Renal cortex interstitium (tissue), 11 donors: ENCODE results near the gene SH3RF3. TPM values are rescaled to one million over a fixed set of nuclear protein-coding genes. Genes with fewer than 3 reads are reported as not detected.

Source experiments
- DNase-seq, 11 donors: peaks; one replicate each; pipeline ENCODE4 v3.0.0-alpha.2; 2013; ENCODE audit warnings: low read depth in 9 of 11, low spot score in 4 of 11; ENCODE audit errors: extremely low read depth in 1 of 11
- polyA plus RNA-seq, 3 donors: library from polyadenylated mRNA; unstranded; fragments of 120-200 nt; gene quantifications; one replicate each; pipeline ENCODE4 v1.2.1, GENCODE V29; 2013; ENCODE audit not compliant: insufficient read length in 3 of 3

Gene SH3RF3
- polyA plus RNA-seq, 3 donors = 4.2 to 5.8 (median 5.2) TPM

DNA sequence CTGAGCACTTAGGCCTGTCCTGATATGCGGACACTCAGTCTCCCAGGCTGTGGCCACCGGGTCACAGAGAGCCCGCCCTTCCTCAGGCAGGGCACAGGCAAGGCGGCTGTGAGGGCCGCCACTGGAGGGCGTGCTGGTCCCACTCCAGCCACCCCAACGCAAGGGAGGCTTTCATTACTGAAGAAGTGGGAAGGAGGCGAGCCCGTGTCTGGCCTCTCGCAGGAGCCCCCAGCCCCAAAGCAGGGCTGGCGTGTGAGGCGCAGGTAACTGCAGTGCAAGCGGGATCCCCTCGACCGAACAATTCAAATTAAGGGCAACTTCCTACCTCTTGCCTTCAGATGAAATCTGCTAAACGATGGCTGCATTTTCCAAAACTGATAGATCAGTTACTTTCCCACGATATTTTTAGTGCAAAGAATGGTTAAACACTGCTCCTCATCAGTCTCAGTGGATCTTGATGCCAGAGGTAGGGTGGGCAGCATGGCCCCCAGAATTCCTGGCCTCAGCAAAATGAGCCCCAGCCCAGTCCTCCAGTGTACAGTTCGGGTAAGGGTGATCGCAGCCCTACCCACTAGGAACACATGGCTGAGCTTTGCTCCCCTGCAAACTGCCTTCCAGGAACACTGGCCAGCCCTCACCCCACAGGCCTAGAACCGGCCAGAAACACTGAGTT is 387.6 kb downstream of the SH3RF3 start:
- no peak for DNase-seq

DNA sequence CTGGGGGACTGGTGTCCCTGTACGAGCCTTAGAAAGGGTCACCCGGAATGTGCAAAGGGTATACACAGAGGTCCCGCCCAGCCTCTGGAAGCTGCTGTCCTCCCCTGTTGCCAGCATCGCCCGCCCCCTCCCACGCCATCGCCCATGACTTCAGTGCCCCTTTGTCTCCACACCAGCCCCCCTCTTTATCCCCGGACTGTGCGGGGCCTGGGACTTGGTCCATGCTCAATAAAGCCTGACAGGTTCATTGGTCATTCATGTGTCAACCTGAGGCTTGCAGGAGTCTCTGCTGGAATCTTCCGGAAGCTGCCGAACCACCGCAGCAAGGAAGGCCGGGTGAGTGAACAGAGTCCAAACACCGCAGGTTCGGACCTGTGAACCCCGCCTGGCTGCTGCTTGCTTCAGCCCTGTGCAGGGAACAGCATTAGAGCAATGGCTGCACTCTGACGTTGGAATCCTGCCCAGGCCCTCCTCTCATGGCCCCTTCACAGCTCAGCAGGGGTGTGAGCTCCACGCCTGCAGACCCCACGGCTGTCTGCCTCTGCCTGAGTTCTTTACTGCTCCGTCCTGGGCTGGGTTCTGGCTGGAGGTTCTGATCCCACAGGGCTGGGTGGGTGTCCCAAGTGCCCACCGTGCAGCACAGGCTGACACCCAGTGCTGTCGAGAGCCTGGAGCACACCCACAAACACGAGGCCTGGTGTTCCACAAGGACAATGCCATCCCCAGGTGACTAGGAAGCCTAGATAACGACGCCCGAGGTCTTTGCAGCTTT is 388.3 kb downstream of the SH3RF3 start:
- DNase-seq = no peak

DNA sequence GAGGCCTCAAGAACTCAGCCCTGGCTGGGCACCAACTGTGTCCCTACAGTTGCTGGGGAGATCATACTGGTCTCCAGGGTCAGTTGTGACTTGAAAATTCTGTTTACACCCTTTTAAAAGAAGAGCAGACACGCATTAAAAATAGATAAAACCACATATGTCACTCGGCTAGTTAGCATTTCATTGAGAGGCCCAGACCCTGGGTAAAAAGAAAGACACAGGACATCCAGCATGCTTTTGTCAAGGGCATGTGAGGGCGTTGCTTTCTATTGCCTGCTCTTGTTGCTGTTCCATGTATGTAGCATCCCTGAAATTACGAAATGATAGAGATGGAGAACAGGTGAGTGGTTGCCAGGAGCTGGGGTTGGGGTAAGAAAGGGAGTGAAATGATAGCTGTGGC is 390.5 kb downstream of the SH3RF3 start:
- DNase-seq = no peak

DNA sequence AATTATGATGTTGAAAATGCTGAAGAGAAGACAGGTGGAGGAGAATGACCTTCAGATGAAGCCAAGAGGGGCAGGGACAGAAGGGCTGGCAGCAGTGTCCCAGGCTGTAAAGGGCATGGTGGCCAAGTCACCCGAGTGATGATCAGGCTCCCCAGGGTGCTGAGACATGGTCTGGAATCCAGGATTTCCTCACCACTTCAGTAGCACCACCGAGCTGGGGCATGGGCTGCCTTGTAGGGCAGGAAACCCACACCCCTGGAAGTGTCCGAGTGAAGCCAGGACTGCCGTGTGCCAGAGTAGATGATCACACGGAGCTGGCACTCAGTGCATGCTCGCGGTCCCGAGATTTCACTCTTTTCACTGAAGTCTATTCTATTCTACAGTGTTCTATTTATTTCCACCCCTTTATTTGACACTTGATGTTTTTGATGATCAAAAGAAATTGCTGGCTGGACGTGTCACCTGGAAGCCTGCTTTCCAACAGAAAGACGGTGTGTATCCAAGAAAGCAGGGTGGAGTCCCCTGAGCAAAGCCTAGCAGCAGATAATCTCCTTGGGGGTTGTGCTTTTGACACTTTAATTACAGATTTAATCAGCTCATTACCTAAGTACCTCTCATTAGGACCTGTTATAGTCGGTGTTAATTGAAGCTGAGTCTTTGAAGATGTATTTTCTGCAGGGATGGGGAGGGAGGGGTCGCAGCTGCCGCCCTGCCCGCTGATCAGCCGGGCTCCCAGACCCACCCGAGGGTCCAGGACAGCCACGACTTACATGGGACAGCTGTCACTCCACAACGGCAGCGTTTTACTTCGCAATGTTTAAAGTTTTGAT is 392.4 kb downstream of the SH3RF3 start:
- no peak for DNase-seq

- DNase-seq = no peak
Observed at GRCh38 chr2:109522063-109522374, 393.0 kb downstream of the SH3RF3 start.

- no peak for DNase-seq
Observed at GRCh38 chr2:109523121-109523520, 394.1 kb downstream of the SH3RF3 start.

GRCh38 chr2:109523536-109524361 is 394.7 kb downstream of the SH3RF3 start:
- no peak for DNase-seq

DNA sequence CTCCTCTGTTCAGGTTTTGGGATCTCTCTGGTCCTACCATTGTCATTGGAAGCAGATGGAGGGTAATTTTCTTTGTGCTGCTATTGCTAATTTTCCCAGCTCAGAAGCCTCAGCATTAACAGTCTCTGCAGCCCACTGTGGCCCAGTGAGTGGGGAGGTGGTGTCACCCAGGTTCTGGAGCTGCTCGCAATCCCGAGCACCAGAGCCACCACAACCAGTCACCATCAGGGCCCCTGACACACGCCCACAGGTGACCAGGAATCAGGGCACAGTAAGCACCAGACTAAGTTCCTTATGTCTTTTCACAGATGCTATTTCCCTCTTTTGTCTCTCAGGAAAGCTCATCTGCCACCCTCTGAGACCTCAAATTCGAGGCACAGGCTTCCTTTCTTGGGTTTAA is 396.8 kb downstream of the SH3RF3 start:
- no peak for DNase-seq

GRCh38 chr2:109526442-109526970 is 397.5 kb downstream of the SH3RF3 start:
- no peak for DNase-seq

DNA sequence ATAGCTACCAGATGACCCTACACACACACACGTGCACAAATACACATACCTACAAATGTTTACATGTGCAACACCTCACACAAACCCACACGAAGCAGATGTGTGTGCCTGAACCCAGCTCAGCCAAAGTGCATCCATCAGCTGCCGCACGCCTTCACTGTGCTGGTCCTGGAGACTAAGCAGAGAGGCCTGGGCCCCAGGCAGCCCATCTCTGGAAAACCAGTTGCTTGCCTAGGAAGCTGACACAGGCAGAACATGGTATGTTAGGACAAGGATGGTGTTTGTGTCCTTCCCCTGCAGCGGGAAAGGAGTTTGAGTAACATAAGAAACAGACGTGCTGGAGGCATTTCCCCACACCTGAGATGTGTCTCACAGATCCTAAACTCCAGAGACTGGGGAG is 398.1 kb downstream of the SH3RF3 start:
- no peak for DNase-seq

GRCh38 chr2:109527846-109528705 is 399.1 kb downstream of the SH3RF3 start:
- DNase-seq = no peak

DNA sequence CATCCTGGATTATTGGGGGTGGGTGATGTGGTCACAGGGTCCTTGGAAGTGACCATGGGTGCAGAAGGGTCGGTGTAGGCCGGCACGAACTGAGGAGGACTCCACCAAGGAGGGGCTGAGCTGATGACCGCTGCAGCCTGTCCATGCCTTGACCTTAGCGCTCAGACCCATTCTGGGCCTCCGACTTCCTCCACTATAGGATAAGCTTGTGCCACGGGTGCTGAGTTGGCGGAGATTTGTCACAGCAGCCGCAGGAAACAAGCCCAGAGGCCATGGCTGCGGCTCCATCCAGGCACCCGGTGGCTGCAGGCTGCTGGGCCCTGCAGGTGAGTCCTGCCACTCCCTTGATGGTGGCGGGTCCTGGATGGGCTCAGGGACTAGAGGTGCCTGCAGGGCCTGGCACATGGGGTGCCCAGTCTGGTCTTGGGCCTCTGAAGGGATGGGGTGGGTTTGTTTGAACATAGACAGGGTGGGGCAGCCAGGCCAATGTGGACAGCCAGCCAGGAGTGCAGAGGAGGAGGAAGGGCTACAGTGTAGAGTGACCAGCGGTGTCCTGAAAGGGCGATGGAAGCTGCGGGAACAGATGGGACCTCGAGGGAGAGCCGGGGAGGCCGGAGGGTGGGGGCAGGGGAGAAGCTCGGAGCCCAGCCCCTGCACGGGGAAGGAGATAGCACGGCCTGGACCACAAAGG is 400.0 kb downstream of the SH3RF3 start:
- DNase-seq = no peak

DNA sequence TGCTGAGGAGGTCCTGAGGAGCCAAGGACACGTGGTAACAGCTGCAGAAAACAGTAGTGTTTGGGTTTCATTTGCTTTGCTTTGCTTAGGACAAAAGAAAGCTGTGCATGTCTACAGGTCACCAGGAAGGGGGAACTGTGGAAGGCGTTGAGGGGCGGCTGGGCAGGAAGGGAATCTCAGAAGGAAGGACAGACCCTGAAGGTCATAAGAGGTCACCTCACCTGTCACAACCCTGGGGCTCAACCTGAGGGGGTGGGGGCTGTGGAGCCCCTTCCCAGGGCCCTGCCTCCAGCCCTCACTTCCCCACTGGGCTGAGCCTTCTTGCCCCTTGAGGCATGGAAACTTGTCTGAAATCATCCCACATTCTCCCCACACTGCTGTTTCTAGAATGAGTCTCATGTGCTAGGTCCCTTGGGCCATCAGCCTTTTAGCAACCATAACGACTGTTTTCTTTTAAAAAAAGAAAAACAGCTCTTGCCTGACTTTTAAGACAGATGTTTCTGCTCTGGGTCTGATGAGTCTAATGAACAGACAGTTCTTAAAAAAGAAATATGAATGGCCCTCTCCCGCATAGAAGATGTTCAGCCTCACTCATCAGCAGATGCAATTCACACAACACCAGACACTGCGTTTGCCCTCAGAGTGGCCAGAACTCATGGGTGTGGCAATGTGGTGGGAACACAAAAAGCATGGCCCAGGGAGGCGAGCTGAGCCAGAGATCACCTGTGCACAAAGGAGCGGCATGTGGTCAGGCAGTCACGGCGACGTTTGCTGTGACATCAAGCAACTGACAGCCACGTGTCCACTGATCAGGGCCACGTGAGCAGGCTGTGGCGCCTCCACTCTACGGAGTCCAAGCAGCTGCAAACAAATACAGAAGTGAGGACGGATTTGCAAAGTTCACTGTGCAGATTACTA is 400.8 kb downstream of the SH3RF3 start:
- no peak for DNase-seq

GRCh38 chr2:109530712-109531111 is 401.7 kb downstream of the SH3RF3 start:
- DNase-seq = no peak

GRCh38 chr2:109531221-109531620 is 402.2 kb downstream of the SH3RF3 start:
- DNase-seq = no peak

- no peak for DNase-seq
Observed at GRCh38 chr2:109531896-109532727, 403.1 kb downstream of the SH3RF3 start.
